EH (cell line): ENCODE measurements around the gene PAX4.
A peak's percentile ranks its signal among the peaks of the same experiment; 100 is the strongest.
"Not testable (repeated sequence)": the region's sequence is repeated elsewhere in the genome, so short reads cannot be mapped to it uniquely, and the experiment has no call there.

Experiments used
- DNase-seq: peaks from one replicate; pipeline ENCODE4 v3.0.0-alpha.2; 2015; ENCODE audit warnings: low read depth

PAX4 gene

GRCh38 chr7:127585044-127585953 is 32.6 kb downstream of the PAX4 start, which contains the start of gene GCC1:
GCC1 (minus strand) TSS chr7:127585596; CDS start chr7:127585182, 414 bp downstream.
- peak; percentile 88 for DNase-seq

DNA sequence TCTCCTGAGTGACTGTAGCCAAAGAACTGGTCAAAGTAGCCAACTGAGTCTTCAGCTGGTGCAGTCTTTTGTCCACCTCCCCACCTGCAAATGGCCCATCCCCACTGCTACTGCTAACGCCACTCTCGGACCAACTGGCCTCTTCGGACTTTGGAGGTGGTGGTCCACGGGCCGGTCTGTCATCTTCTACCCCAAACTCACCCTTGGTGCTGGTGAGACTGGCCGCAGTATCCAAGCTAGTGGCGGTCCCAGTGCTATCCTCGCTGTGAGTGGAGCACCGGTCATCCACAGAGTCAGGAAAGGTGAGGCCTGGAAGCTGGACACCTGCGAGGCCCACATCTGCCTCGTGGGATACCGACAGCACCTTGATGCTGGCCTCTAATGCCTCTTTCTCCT is 33.3 kb downstream of the PAX4 start:
- DNase-seq, result no peak

DNA sequence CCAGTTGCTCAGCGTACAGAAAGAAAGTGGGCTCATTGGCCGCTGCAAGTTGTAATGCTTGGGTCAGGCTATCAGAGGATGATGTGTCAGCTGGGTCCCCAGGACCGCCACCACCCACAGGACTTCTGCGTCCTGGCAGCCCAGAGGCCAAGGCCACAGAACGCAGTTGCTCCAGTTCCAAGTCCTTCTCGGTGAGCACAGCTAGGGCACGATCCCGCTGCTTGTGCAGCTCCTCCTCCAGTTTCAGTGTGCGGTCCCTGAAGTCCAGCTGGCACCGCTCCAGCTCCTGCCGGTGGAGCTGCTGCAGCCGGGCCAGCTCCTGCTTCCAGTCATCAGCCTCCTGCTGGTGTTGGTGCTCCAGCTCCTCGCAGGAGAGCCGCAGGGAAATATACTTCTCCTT is 35.6 kb downstream of the PAX4 start:
- no peak for DNase-seq

DNA sequence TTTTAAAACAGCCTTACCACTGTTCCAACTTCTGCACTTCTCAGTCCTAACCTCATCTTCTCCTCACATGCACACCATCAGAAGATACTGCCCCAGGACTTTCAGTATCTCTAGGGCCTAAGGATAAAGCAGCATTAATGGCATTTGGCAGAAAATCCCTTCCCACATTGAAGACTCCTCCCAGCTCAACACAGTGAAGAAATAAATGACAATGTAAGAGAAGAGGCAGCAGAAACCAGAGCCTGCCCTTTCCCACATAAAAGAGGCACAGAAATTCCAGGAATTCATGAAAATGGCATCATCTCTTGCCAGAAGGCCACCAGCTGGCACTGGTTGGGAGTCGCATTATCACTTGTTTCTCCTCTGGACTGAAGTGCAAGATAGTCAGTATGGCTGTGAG is 36.2 kb downstream of the PAX4 start:
- DNase-seq, result peak; percentile 51

- DNase-seq, result no peak
These were observed 37.3 kb downstream of the PAX4 start for GRCh38 chr7:127580612-127581011.

- DNase-seq, result peak; percentile 65
These were observed 39.1 kb downstream of the PAX4 start for GRCh38 chr7:127578711-127579275.

GRCh38 chr7:127578036-127578684 is 39.8 kb downstream of the PAX4 start:
- DNase-seq, result peak; percentile 64

DNA sequence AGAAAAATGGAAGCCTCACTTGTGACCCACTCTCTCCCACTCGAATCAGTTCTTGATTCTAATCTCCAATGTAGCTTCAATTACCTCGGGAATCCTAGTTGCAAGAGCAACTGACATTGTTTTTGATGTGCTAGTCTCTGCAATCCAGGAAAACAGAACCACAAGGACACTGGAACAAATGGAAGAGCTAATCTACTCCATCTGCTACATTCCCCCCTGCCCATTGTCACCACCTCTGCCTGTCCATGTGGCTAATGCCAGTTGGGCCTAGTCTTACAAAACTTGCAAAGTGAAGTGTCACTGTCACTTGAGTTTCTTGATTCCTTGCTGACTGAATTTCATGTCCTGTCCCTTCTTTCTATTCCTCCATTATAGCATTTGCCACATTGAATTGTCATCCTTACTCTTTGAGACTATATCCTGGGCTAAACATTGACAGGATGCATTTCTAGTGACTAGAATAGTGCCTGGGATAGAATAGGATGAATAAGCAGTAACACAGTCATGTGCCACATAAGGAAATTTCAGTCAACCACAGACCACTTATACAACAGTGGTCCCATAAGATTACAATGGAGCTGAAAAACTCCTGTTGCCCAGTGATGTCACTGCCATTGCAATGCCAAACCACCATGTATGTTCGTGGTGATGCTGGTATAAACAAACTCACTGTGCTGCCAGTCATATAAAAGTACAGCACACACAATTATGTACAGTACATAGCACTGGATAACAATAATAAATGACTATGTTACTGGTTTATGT is 46.0 kb downstream of the PAX4 start:
- peak; percentile 18 for DNase-seq

DNA sequence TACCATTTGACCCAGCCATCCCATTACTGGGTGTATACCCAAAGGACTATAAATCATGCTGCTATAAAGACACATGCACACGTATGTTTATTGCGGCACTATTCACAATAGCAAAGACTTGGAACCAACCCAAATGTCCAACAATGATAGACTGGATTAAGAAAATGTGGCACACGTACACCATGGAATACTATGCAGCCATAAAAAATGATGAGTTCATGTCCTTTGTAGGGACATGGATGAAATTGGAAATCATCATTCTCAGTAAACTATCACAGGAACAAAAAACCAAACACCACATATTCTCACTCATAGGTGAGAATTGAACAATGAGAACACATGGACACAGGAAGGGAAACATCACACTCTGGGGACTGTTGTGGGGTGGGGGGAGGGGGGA is 49.9 kb downstream of the PAX4 start:
- DNase-seq, result not testable (repeated sequence)

GRCh38 chr7:127566242-127566641 is 51.7 kb downstream of the PAX4 start:
- no peak for DNase-seq
